ENCODE measurements around the gene PTPN11. TPM values are rescaled to one million over a fixed set of nuclear protein-coding genes. Genes with fewer than 3 reads are reported as not detected.

The PTPN11 gene
- total RNA-seq, 1 donor from 2014 or later: 92.1 TPM

GRCh38 chr12:112555621-112556233 lies 137.0 kb downstream of the PTPN11 start:
- no peak overlapping the region for H3K27ac Mint-ChIP-seq (ENCODE audit: unreplicated experiment)
- no peak for DNase-seq (ENCODE audit: low read depth, low spot score)
- H3K9me3 Mint-ChIP-seq: peaks cover 4% of the 10 kb centered on the region
- H3K27me3 Mint-ChIP-seq (ENCODE audit: low read depth): peaks cover 5% of the 10 kb centered on the region
- no peak for TF ChIP-seq CTCF (conservative IDR thresholded peaks at IDR 0.05)
- H3K4me1 Mint-ChIP-seq: peaks cover 7% of the 10 kb centered on the region
- H3K36me3 Mint-ChIP-seq (ENCODE audit: low read depth): no peaks in the 10 kb centered on the region
- H3K4me3 Mint-ChIP-seq: no peak overlapping the region

GRCh38 chr12:112557951-112558630 lies 139.3 kb downstream of the PTPN11 start:
- H3K27ac Mint-ChIP-seq (ENCODE audit: unreplicated experiment): peak overlapping the region; percentile 45

More at GRCh38 chr12:112557951-112558630, 139.3 kb downstream of the PTPN11 start:
- DNase-seq (ENCODE audit: low read depth, low spot score): no peak
- TF ChIP-seq CTCF (conservative IDR thresholded peaks at IDR 0.05): no peak
- Mint-ChIP-seq H3K4me1 (peaks cover 7% of the 10 kb centered on the region), H3K36me3 (ENCODE audit: low read depth) (no peaks in the 10 kb centered on the region), H3K9me3 (peaks cover 1% of the 10 kb centered on the region), H3K27me3 (ENCODE audit: low read depth) (peaks cover 5% of the 10 kb centered on the region), H3K4me3 (no peak overlapping the region)

Other genes starting within 250 kb of the PTPN11 start
- 47.8 and 49.4 TPM in 2 replicates for gene HECTD4, start 36.5 kb upstream of the PTPN11 start, total RNA-seq
- gene RPL6, start 9.3 kb upstream of the PTPN11 start, total RNA-seq: 1,997 and 2,075 TPM in 2 replicates

All from neural crest cell (in vitro differentiated cells).